Measurements from ENCODE around the gene AKAP13. TPM values are rescaled to one million over a fixed set of nuclear protein-coding genes. Genes with fewer than 3 reads are reported as not detected.
"Not testable (repeated sequence)": the region's sequence is repeated elsewhere in the genome, so short reads cannot be mapped to it uniquely, and the experiment has no call there.

Gene AKAP13
- polyA plus RNA-seq, 5 donors, result 73.8 to 98.5 (median 87.9) TPM

DNA sequence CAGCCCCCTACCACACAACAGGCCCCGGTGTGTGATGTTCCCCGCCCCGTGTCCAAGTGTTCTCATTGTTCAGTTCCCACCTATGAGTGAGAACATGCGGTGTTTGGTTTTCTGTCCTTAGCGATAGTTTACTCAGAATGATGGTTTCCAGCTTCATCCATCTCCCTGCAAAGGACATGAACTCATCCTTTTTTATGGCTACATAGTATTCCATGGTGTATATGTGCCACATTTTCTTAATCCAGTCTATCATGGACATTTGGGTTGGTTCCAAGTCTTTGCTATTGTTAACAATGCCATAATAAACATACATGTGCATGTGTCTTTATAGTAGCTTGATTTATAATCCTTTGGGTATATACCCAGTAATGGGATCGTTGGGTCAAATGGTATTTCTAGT is 285.3 kb downstream of the AKAP13 start:
- DNase-seq, result not testable (repeated sequence)

GRCh38 chr15:85667491-85668424 is 287.4 kb downstream of the AKAP13 start:
- peak; percentile 87 to 90 for DNase-seq

GRCh38 chr15:85671156-85671555 is 290.8 kb downstream of the AKAP13 start:
- DNase-seq, result no peak

GRCh38 chr15:85672332-85673084 is 292.1 kb downstream of the AKAP13 start:
- DNase-seq, result no peak

- DNase-seq, result no peak
These were observed 292.9 kb downstream of the AKAP13 start for GRCh38 chr15:85673326-85673725.

DNA sequence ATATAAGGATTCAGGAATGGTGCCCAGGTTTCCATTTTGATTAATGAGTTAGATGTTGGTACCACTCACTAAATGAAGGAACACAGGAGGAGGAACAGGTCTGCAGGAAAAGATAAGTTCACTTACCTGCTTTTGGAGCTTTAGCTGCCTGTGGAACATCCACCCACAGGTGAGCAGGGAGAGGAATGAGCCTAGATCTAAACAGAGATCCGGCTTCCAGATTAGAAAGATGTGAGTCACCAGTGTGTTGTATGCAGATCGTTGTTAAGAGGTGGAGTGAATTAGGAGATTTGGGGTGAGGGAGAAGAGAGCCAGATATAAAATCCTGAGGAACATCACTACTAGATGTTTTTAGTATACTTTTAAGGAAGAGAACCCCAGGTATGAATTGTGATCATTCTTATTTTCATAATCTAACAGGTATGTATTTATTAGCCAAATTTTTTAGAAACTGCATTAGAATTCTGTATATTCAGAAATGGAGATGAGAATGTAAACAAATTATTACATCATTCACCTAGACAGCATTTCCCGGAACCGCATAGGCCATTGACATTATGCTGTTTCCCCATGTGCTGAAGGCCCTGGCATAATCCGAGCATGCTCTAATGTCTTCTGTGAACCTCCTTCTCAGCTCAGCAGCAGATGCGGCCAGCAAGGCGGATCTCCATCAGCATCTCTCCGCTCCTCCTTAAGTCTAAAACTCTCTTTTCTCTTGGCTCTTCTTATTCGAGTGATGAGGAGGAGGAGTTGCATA is 296.1 kb downstream of the AKAP13 start:
- DNase-seq, result no peak

DNA sequence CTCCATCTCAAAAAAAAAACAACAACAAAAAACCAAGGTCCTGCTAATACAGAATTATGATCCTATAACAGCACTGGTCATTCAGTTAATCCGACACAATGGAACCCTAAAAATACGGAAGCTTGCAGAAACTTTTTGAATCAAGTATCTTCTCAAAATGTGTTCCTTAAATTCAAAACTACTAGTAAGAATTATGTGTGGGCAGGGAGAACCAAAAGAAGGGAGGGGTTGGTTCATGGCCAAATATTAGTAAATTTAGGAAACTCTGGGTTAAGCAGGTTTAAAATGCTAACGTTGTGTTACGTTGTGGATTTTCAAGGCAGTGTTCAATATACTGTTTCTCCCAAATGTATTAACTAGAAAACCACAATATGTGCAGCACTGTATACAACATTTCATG is 298.8 kb downstream of the AKAP13 start:
- no peak for DNase-seq

DNA sequence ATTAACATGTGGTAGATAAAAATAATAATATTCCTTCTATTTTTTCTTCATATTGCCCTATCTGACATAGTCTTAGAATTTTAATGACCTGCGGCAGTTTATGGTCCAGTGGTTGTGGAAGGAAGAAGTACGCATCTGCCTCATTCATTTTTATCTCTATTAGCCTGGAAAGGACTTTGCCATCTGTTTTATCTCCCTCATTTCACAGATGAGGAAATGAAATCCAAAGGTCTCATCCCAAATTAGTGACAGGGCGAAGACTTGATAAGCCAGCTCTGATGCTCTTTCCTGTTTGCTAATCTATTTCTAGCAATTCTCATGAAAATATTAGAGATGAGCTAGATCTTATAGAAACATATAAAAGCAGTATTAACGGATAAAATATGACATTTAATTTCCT is 301.0 kb downstream of the AKAP13 start:
- no peak for DNase-seq

- DNase-seq, result no peak
These were observed 303.8 kb downstream of the AKAP13 start for GRCh38 chr15:85684174-85684710.

GRCh38 chr15:85685356-85685755 is 305.0 kb downstream of the AKAP13 start:
- no peak for DNase-seq

DNA sequence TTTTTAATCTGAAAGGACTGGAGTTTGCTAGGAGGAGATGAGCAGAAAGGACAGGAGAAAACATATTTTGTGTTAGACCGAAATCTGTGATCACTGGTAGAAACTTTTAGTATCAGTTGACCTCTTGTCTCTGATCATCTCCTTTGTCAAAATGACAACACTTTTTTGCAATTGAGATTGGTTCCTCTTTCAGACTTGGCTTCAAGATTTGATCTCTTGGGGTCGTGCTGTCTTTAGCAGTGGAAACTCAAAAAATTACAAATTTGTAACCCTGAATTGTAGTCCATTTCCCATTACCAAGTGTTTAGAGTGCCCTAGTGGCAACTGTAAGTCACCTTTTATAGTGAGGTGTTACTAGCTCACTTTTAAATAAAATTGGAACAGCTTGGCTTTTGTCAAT is 306.9 kb downstream of the AKAP13 start:
- DNase-seq, result no peak

GRCh38 chr15:85688711-85689110 is 308.3 kb downstream of the AKAP13 start:
- DNase-seq, result no peak

- peak; percentile 71 to 81 for DNase-seq
These were observed 309.3 kb downstream of the AKAP13 start for GRCh38 chr15:85689729-85690128.

GRCh38 chr15:85690561-85691231 is 310.3 kb downstream of the AKAP13 start:
- no peak for DNase-seq

GRCh38 chr15:85691350-85692240 is 311.2 kb downstream of the AKAP13 start:
- DNase-seq, result no peak

DNA sequence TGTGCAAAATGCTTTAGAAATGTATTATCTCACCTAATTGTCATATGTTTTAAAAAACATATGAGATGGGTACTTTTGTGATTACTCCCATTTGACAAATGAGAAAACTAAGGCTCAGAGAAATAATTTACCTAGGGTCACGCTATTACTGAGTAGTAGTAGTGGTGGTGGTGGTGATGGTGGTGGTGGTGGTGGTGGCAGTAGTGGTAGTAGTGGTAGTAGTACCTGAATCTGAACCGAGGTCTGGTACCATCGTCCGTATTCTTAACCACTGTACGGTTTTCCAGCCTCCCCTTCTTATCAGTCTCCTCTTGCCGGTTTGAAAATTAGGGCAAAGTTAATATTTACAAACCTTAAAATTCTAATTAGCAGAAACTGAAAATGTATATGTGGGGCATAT is 311.9 kb downstream of the AKAP13 start:
- DNase-seq, result no peak

GRCh38 chr15:85692873-85693272 is 312.5 kb downstream of the AKAP13 start:
- DNase-seq, result no peak

GRCh38 chr15:85693277-85693676 is 312.9 kb downstream of the AKAP13 start:
- no peak for DNase-seq

GRCh38 chr15:85694091-85694490 is 313.7 kb downstream of the AKAP13 start:
- DNase-seq, result no peak

DNA sequence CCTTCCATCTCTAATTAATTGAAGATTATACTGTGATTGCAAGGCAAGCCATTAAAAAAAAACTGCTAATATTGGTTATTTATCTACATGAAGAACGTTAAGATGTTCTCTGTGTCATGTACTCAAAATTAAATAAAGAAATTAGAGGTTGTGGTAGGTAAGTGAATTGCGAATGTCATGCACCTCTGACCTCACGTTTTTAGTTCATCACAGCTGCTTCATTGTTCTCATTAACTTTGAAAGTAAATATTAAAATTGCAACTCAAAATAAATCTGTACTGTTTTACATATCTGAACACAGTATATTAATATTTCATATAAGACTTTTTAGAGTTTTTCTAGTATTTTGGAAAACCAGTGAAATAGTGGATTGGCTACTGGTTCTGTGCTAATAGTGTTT is 320.4 kb downstream of the AKAP13 start:
- DNase-seq, result no peak
